ENCODE results near the gene STRN4.

The STRN4 gene

DNA sequence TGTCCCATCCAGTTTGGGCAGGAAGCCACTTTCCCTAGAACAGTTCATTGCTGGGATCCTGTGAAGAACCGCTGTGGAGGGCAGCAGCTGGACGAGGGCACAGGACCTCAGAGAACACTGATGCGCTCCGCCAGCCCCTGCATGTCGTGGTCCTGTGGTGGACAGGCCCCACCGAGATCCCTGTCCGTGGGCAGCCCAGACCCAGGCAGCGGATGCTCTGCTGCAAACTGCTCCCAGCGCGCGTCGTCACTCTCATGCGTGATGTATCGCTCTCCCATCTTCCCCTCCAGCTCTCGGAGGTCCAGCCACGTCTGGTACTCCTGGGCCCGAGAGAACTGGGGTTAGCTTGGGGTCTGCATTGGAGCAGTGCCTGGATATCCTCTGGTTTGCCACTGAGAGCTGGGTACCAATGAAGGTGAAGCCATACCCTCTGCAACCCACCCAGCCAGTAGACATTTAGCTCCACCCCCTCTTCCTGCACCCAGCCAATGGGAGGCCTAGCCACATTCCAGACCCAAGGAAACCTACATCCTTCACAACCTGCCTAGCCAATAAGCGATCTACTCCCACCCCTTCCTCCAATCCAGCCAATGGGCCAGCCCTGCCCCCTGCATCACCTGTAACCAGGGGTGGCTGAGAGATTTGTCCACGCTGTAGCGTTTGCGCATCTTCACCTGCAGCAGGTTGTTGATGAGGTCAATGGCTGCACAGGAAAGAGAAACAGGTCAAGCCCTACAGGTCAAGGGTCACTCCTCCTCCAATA is 71.7 kb downstream of the STRN4 start:
- no peak overlapping the region for H3K9ac ChIP-seq (ENCODE audit: insufficient read length, low read depth)
- peaks cover 52% of the 10 kb centered on the region for H3K36me3 ChIP-seq (ENCODE audit: insufficient read depth, insufficient read length, low read length)
- peaks cover 13% of the 10 kb centered on the region for H3K9me3 ChIP-seq (ENCODE audit: insufficient read depth, low read length)
- H3K4me3 ChIP-seq (ENCODE audit: insufficient read length, low read depth): no peak overlapping the region
- TF ChIP-seq ZNF274 (IDR thresholded peaks at IDR 0.05; ENCODE audit: low read depth, low read length): no peak
- no peak for TF ChIP-seq SUZ12 (IDR thresholded peaks at IDR 0.05; ENCODE audit: extremely low read depth, insufficient read depth, insufficient read length)
- TF ChIP-seq YY1 (IDR thresholded peaks at IDR 0.05; ENCODE audit: insufficient read depth, insufficient read length): no peak
- no peaks in the 10 kb centered on the region for H3K27me3 ChIP-seq (ENCODE audit: insufficient read depth, insufficient read length)
- H3K4me1 ChIP-seq (ENCODE audit: insufficient read depth, insufficient read length): peaks cover 3% of the 10 kb centered on the region
- no peak for DNase-seq (ENCODE audit: low read depth, low spot score)

DNA sequence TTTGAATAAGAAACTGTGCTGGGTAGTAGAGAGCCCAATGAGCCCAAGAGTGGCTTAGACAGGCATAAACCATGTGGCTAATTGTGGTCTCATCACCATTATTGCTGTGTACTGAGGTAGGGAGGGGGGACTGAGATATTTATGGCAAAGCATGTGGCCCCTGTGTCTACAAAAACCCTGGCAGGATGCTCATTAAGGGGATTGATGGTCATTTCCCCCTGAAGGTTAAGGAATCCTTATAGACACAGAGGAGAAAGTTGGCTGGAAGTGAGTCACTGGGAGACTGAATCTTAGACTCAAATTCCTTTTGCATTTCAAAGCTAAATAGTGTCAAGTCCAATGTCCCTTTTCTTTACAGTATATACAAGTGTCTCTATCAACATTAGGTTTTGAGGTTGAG is 75.4 kb downstream of the STRN4 start:
- H3K9me3 ChIP-seq (ENCODE audit: insufficient read depth, low read length): peaks cover 13% of the 10 kb centered on the region
- H3K9ac ChIP-seq (ENCODE audit: insufficient read length, low read depth): no peak overlapping the region
- DNase-seq (ENCODE audit: low read depth, low spot score): no peak
- no peak overlapping the region for H3K4me3 ChIP-seq (ENCODE audit: insufficient read length, low read depth)
- no peaks in the 10 kb centered on the region for H3K27me3 ChIP-seq (ENCODE audit: insufficient read depth, insufficient read length)
- H3K4me1 ChIP-seq (ENCODE audit: insufficient read depth, insufficient read length): no peaks in the 10 kb centered on the region
- no peak for TF ChIP-seq SUZ12 (IDR thresholded peaks at IDR 0.05; ENCODE audit: extremely low read depth, insufficient read depth, insufficient read length)
- no peak for TF ChIP-seq YY1 (IDR thresholded peaks at IDR 0.05; ENCODE audit: insufficient read depth, insufficient read length)
- no peak for TF ChIP-seq ZNF274 (IDR thresholded peaks at IDR 0.05; ENCODE audit: low read depth, low read length)
- H3K36me3 ChIP-seq (ENCODE audit: insufficient read depth, insufficient read length, low read length): peaks cover 24% of the 10 kb centered on the region
